HG03045 (cell line): ENCODE data around the gene PRKAG2.

ENCODE experiments used
- ATAC-seq: cut with Tn5 transposase; IDR thresholded peaks from one replicate; pipeline ENCODE4 v1.9.1; 2021; ENCODE audit warnings: mild to moderate bottlenecking, moderate library complexity; ENCODE audit not compliant: unreplicated experiment

Gene PRKAG2

DNA sequence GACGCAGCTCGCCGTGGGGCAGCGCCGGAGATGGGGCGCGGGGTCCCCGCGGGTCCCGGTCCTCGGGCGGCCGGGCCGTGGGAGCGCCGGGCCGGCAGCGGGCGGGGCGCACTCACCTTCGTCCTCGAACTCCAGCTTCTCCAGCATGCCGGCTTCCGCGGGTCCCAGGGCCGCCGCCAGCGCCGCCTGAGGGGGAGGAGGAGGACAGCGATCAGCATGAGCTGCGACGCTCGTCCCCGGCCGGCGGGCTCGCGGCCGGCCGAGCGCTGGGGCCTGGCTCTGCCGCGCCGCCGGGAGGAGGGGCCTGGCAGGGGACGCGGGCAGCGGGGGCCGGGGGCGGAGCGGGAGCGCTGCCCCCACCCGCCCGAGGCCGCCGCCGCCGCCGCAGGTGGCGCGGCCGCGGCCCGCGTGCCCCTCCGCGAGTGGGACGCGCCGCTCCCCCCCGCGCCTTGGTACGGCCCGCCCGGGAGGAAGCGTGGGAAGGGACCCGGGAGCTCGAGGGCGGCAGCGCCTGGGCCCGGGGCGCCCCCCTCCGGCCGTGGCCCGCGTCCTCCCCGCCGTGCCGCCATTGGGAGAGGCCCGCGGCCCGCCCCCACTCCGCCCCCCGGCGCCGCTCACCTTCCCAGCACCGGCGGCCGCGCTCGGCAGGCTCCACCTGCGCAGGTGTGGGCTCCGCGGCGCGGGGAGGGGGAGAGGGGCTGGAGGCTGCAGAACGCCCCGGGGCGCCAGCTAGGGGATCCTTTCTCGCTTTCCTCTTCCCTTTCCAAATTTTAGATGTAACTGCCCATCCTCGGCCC lies 244.8 kb downstream of the PRKAG2 start:
- peak; percentile 74 for ATAC-seq

DNA sequence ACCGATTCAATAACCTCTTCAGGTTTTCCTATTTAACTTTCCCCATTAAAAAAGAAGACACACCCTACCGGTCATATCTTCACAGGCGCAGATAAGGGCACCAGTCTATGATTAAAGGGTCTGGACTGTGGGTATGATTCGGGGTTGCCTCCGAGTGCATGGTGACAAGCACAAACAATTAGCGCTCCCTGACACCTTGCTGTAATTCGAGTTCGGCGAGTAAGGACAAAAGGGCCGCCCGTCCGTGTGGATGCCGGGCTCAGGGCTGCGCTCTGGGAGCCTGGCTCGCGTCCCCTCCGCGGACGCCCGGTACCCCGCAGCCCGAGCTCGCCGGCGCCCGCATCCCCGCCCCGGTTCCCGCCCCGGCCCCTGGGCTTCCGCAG lies 245.4 kb downstream of the PRKAG2 start:
- no peak for ATAC-seq

DNA sequence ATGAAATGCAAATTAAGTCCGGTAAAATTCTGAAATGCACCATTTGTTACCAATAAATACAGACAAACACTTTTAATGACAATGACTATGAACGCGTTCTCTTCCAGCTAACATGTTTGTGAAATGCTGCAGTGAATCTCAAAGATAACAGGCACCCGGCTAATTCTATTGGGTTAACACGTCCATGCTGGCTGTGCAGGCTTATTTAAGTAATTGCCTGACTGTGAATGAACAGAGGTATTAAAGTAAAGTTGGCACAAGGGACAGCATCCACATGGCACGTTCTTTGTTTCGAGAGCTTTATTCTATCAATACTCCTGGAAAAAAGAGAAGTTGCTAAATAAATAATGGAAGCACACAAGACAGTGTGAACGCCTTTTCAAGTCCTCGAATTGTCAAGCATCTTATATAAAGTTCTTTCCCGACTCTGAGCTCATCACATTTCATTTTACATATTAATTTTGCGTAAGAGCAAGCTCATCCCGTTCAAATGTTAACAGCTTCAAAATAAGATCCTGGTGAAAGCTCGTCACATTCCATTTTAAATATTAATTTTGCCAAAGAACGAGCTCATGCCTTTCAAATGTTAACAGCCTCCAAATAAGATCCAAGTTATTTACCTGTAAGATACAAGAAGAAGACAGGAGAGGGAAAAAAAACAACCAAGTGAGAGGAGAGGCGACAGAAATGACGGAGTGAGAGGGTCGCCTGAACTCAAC lies 245.9 kb downstream of the PRKAG2 start:
- ATAC-seq: no peak

DNA sequence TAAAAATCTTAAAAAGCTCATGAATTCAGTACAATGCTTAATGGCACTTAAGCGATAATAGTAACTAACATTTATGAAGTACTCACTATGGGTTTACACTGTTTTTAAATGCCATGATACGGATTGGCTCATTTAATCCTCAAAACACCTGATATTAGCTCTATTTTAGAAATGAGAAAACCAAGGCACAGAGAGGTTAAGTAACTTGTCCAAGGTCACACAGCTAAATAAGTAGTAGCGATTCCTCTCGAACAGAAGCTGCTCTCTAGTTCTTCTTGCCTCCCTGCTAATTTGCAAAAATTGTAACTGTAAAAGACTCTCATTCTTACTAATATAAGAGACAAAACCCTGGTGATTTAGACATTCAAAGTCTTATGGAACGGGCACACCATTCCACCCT lies 246.6 kb downstream of the PRKAG2 start:
- no peak for ATAC-seq

DNA sequence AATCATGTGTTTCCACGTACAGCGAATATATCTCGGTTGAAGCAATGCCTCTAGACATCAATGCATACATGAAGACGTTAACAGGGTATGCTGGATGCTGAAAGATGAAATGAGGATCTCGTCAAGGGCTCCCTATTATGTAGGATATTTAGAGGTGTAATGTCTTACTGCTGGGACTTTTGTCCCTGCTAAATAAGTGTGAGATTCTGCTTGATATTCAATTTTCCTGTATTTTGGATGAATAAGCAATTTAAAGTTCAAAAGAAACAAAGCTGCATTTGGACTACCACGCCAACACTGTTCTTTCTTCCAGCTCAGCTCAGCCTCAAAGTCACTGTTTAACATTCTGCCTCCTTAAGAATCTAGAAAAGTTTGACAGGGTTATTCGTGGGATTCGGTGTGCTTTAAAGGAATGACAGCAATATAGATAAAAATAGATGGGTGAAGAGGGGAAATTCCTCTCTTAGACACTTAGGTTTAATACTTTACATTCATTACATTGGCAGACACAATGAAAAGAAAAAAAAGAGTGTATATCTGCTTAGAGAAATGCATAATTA lies 247.1 kb downstream of the PRKAG2 start:
- no peak for ATAC-seq

DNA sequence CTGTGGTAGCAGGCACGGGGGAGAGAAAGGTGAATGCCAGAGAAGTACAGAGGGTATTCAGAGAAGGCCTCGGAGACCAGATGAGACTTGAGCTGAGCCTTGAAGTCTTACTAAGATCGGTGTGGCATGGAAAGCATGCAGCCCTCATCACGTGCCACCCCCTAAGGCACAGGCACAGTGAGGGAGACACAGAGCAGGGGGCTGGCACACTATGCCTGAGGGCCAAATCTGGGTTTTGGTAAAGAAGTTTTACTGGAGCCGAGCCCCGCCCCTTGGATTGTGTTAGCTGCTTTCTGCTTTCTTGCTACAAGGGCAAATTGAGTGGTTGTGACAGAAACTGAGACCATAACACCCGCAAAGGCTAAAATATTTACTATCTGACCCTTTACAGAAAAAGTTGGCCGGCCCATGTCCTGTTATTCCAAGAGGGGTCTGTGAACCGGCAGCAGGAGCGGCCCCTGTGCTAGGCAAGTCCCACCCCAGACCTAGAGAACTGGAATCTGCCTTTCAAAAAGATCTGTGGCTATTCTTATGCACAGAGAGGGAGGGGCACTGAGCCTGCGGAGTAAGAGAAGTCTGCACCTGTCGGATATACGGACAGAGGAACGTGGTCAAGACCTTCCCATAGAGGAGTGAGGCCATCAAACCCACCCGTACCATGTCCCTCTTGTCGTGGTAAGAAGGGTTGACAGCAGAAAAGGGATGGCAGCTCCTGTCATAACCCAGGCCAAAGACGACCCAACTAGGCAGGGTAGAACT lies 247.9 kb downstream of the PRKAG2 start:
- ATAC-seq: no peak

DNA sequence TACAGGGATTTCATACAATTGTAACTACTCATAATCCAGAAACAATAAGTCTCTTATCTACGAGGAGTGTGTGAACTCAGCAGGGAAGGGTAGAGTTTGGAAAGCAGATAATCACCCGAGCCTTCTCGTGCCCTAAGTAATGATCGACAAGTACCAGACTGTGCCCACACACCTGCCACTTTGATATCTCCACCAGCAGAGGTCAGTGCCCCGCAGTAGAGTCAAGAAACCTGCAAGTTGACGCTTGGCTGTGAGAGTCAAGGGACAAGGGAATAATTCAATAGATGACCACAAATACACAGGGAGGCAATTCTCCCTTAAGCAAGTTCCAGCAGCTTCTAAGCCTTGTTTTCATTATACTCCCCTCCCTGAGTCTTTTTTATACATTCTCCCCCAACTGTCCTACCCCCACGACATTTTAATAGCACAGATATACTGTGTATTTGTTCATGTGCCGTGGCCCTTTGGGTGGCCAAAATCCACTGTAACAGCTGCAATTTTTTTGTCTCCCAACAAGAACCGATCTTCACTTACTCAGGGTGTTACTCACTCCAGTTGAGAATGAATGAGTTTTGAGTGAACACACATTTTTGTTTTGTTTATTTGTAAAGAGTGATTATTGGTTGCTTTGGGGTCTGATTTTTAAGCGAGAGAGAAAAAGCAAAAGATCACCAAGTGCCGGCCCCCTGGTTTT lies 250.3 kb downstream of the PRKAG2 start:
- ATAC-seq: no peak

DNA sequence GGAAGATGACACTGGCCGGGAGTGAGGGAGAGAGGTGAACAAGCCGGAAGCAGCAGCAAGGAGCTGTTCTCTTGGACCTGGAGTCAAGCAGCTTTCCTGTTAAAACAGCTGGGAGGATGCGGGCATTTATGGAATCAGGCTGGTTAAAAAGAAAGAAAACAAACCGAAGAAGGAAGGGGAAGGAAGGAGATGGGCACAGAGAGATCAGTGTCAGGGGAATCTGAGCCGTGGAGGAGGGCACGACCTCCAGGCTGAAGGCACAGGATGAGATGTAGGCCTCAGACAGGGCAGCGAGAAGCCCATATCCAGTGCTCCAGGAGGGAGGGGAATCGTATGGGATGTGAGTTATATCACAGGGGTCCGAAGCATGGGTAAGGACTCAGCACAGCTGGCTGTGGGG lies 251.3 kb downstream of the PRKAG2 start:
- no peak for ATAC-seq

DNA sequence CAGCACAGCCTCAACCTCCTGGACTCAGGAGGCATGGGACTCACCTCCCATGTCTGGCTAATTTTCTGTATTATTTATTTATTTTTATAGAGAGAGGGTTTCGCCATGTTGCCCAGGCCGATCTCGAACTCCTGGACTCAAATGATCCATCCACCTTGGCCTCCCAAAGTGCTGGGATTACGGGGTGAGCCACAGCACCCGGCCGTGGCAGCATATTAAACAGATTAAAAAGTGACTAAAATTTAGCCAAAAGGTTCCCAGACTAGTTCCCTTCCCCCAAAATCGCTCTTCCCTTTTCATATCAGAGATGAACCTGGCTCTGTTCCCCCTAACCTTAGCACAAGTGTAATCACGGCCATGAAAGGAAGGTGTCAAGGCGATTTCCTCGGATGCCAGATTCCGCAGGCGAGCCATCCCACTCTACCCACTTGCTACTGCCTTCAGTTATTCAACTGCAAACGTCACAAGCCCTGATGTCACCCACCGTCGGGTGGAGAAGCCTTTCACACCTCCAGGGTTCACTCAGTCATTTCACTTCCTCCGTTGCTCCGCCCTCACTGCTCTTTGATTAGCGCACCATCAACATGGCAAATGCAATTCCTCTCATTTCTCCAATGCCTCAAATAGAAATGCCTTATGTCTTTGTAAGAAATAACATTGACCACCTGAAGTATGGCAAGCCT lies 252.5 kb downstream of the PRKAG2 start:
- no peak for ATAC-seq

DNA sequence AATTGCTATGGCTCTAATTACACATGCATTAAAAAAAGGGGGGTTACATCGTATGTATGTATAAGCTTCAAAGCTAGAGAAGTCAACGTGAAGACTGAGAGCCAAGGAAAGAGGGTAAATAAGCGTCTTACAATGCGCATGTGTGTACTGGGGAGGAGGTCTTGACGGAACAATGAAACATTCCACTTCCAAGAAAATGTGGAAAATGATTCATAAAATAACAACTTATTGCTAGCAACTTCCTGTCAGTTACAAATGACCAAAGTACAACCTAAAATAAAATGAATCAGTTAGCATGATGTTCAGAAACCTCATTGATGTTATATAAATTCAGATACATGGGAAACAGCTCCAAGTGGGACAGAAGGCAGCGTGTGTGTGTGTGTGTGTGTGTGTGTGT lies 253.1 kb downstream of the PRKAG2 start:
- ATAC-seq: no peak

DNA sequence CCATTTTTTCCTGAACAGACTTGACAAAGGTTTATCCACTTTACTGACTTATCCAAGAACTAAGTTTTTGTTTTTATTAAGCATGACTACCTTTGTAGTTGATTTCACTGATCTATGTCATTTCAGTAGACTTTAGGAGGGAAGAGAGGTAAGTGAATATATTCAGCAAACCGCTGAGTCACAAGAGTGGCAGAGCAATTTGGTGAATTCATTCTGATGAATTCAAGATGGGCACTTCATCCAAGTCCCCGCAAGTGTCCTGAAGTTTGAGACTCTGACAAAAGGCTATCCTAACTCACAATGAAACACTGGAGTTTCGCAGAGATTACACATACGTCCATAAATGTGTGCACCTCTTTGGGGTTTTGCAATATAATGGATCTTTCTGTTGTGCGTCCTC lies 255.0 kb downstream of the PRKAG2 start:
- ATAC-seq: no peak

DNA sequence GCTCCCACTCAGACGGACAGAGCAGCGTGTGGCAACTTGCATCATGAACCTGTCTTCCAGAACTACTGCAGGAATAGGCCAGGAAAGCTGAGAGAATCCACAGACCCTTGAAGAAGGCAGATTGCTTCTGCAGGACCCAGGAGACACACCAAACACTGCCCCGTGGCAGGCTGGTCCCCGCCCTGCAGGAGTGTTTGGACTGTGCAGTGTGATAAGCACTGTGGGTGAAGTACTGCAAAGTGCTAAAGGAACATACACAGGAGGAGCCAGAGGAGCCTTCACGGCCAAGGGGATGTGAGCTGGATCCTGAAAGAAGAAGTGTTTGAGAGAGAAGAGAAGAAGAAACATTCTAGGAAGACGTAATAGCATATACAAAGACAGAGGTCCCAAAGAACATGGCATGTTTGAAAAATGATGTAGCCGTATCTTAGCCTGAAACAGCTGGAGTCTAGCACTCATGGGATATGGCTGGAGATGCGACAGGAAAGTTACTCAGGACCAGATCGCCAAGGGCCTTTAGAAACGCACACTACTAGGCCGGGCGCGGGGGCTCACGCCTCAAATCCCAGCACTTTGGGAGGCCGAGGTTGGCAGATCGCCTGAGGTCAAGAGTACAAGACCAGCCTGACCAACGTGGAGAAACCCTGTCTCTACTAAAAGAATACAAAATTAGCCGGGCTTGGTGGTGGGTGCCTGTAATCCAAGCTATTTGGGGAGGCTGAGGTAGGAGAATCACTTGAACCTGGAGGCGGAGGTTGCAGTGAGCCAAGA lies 260.3 kb downstream of the PRKAG2 start:
- ATAC-seq: no peak

DNA sequence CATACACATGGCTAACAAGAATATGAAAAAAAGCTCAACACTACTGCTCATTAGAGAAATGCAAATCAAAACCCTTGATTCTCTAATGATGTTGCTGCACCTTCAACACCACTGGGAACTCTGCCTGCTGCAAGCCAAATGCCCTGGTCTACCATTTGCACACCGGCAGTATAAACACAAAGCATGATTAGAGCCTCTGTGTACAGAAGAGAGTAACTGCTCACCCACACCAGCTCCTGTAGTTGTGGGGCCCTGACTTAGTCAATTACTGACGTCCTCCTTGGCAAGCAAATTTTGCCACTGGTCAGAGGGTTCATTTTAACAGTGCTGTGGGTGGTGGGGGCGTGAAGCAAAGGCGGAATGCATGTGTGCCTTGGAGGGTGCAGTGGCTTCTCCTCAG lies 261.1 kb downstream of the PRKAG2 start:
- no peak for ATAC-seq

DNA sequence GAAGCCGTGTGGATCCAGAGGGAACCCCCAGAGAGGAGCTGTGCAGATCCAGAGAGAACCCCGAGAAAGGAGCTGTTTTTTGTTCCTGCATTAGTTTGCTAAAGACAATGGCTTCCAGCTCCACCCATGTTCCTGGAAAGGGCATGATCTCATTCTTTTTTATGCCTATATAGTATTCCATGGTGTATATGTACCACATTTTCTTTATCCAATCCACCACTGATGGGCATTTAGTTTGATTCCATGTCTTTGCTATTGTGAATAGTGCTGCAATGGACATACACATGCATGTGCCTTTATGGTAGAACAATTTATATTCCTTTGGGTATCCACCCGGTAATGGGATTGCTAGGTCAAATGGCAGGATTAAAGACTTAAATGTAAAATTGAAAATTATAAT lies 261.9 kb downstream of the PRKAG2 start:
- no peak for ATAC-seq

DNA sequence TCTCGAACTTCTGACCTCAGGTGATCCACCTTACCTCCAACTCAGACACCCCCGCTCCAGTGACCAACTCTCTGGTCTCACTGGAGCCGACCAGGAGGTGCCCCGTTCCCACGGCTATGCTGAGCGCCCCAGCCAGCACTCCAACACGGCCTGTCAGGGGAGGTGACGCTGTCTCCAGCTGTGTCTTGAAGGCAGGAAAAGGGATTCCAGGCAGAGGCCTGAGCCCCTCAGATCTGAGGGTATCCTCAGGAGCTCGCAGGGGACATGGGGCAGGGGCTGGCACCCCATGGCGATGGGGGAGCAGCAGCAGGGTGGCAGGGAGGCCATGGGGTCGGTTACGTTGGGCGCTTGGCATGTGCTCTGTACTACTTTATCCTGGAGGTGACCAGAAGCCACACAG lies 262.9 kb downstream of the PRKAG2 start:
- no peak for ATAC-seq

DNA sequence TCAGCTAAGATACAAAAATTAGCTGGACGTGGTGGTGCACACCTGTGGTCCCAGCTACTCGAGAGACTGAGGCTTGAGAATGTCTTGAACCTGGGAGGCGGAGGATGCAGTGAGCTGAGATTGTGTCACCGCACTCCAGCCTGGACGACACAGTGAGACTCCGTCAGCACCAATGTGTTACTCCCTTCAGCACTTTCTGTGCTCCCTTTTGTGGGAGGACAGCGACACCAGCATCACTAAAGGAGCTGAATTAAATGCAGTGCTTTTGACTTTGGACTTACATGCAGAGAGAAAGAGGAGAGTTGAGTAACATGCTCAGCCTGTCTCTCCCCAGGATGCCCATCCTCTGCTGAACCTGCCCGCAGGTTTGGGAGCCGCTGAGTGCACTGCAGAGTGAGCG lies 265.0 kb downstream of the PRKAG2 start:
- no peak for ATAC-seq

DNA sequence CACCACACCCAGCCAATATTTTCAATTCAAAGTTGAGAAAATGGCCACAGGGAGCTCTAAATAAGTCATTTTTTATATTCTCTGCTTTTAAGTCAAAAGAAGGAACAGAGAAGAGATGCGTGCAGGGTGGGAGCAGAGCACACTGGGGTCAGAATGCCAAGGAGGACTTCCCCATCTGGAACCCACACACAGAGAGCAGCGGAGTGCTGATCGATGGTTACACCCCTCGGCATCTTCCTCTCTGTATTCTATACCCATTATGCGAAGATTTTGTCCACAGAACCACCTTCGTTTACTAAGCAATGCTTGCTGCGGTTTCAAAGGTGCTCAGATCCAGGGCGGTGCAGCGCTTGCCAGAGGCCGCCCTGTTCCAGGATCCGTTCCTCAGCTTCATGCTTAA lies 265.9 kb downstream of the PRKAG2 start:
- no peak for ATAC-seq

DNA sequence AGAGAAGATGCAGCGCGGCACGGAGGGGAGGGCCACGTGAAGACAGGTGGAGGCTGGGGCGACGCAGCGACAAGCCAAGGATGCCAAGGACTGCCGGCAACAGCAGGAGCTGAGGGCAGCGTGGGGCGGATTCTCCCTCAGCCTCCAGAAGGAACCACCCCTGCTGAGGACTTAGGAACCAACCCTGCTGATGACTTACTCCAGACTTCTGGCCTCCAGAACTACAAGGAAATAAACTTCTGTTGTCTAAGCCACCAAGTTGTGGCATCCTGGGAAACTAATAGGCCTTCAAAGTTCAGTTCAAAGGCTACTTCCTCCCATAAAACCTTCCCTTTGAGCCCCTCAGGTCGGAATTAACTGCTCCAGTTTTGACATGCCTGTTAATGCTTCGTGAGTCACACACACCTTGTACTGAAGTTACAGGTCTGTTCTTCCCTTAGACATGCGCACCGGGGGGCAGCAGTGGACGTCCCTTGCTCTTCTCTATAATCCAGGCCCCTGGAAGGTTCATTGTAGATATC lies 268.8 kb downstream of the PRKAG2 start:
- no peak for ATAC-seq

DNA sequence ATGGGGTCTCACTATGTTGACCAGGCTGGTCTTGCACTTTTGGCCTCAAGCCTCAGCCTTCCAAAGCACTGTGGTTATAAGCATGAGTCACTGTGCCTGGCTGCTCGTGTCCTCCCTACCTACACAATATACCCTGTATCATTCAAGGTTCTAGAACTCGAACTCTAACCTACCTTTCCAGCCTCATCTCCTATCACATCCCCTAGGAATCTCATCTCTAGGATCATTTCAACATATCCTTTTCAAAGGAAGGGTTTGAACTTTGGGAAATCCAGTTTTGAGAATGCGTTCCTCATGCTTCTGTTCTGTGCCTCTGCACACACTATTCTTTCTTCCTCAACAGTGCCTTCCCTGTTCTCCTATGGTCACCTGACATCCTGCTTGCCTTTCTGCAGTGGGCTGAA lies 269.4 kb downstream of the PRKAG2 start:
- ATAC-seq: no peak
